Body of pancreas (tissue), 4 donors: ENCODE data around the gene SLAMF9.

ENCODE experiments used
- CTCF ChIP-seq, 7 experiments: fragments of 450-650 bp in 4 of 7; fragments of 200-600 bp in 3 of 7; sonication (generic) in 3 of 7; IDR thresholded peaks; one replicate each; pipeline ENCODE4 v1.5.1; 2016 to 2019; ENCODE audit warnings: antibody characterized with exemption in 7 of 7
- POLR2A ChIP-seq, 3 donors: fragments of 450-650 bp; IDR thresholded peaks; one replicate each; pipeline ENCODE4 v1.6.1; 2016; ENCODE audit warnings: antibody characterized with exemption in 3 of 3, mild to moderate bottlenecking in 2 of 3

- TF ChIP-seq CTCF (IDR thresholded peaks at IDR 0.05) (no peak), POLR2A (IDR thresholded peaks at IDR 0.05) (no peak)
Measured at GRCh38 chr1:159977364-159978106, 23.5 kb upstream of the SLAMF9 start.
